Lung (tissue), 12 donors: Measurements from ENCODE around the gene TRIM54. TPM values are rescaled to one million over a fixed set of nuclear protein-coding genes. Genes with fewer than 3 reads are reported as not detected.

Source experiments
- ATAC-seq: fragments of 200-7000 bp; cut with Tn5 transposase; one replicate; pipeline ENCODE4 v1.9.1; 2020; ENCODE audit warnings: moderate number of reproducible peaks; ENCODE audit not compliant: insufficient read depth, low FRiP score
- DNase-seq, 3 donors: peaks; one replicate each; pipeline ENCODE4 v3.0.0-alpha.2; 2013 to 2017
- H3K27ac ChIP-seq, 2 donors: one replicate each; pipeline ENCODE4 v1.5.1; 2013; ENCODE audit warnings: mild to moderate bottlenecking in 2 of 2, moderate library complexity in 2 of 2, control low read depth in 1 of 2, inconsistent platforms in 1 of 2, low read depth in 1 of 2, low read length in 1 of 2
- H3K27me3 ChIP-seq, 3 donors: one replicate each; pipeline ENCODE4 v1.5.1; 2013; ENCODE audit warnings: low read length in 2 of 3; ENCODE audit not compliant: control insufficient read depth in 3 of 3, insufficient read depth in 3 of 3
- H3K36me3 ChIP-seq, 4 donors: one replicate each; pipeline ENCODE4 v1.5.1; 2013; ENCODE audit warnings: low read length in 4 of 4, mild to moderate bottlenecking in 1 of 4, moderate library complexity in 1 of 4; ENCODE audit not compliant: control insufficient read depth in 4 of 4, insufficient read depth in 4 of 4
- H3K4me1 ChIP-seq, 5 donors: one replicate each; pipeline ENCODE4 v1.5.1; 2013; ENCODE audit warnings: low read length in 5 of 5, mild to moderate bottlenecking in 2 of 5, moderate library complexity in 1 of 5; ENCODE audit not compliant: control insufficient read depth in 5 of 5, insufficient read depth in 5 of 5
- H3K4me3 ChIP-seq: one replicate; pipeline ENCODE4 v1.5.1; 2013; ENCODE audit warnings: mild to moderate bottlenecking, control low read depth, moderate library complexity
- H3K9ac ChIP-seq, 2 donors: one replicate each; pipeline ENCODE4 v1.5.1; 2013; ENCODE audit warnings: low read length in 2 of 2, control low read depth in 1 of 2; ENCODE audit not compliant: insufficient read depth in 1 of 2
- H3K9me3 ChIP-seq, 4 donors: one replicate each; pipeline ENCODE4 v1.5.1; 2013; ENCODE audit warnings: low read length in 3 of 4, mild to moderate bottlenecking in 1 of 4, moderate library complexity in 1 of 4; ENCODE audit not compliant: control insufficient read depth in 4 of 4, insufficient read depth in 3 of 4
- CTCF ChIP-seq: IDR thresholded peaks from 2 replicates; pipeline ENCODE4 v1.5.1; 2012; ENCODE audit warnings: mild to moderate bottlenecking; ENCODE audit errors: control extremely low read depth, extremely low read depth
- WGBS, 2 donors: extraction: QIAGEN DNeasy Blood & Tissue Kit; methylation state at CpG; one replicate each; pipeline ENCODE4 v1.1.7; 2013; 5-methylcytosine and 5-hydroxymethylcytosine counted together
- polyA plus RNA-seq, 2 donors: library from polyadenylated mRNA; stranded (reverse); fragments of 200-250 nt; gene quantifications; one replicate each; pipeline ENCODE4 v1.2.1, GENCODE V29; 2013
- total RNA-seq, 2 donors: library from RNA; depleted of rRNA in 1 of 2; stranded (reverse); fragments of >200 nt in 1 of 2; gene quantifications; one replicate each; pipeline ENCODE4 v1.2.1, GENCODE V29; 2014 to 2021
- donor health status: control.
- donor health status: control.
- donor health status: Bipolar disorder and iron deficiency.
- donor health status: healthy.
- donor health status: DM: yes; HTN: yes; CAD: no.

TRIM54 gene
- total and polyA plus RNA-seq, 4 donors, result 0.09 to 0.48 (median 0.13) TPM

GRCh38 chr2:27261241-27261925, 20.8 kb upstream of the TRIM54 start:
- H3K27me3 ChIP-seq, result peaks cover 0 to 70% (median 53%) of the 10 kb centered on the region in 3 donors
- H3K36me3 ChIP-seq, result no peaks in the 10 kb centered on the region
- H3K4me3 ChIP-seq, result no peak overlapping the region
- H3K9ac ChIP-seq, result no peak overlapping the region
- peaks cover 0 to 19% (median 4%) of the 10 kb centered on the region in 5 donors for H3K4me1 ChIP-seq
- ATAC-seq, result no peak
- 52 to 53% methylated on average over 11 of the region's 11 CpGs for WGBS, 2 donors
- peaks cover 0 to 2% (median 0%) of the 10 kb centered on the region in 4 donors for H3K9me3 ChIP-seq
- TF ChIP-seq CTCF, result no peak
- no peak for DNase-seq
- no peak overlapping the region for H3K27ac ChIP-seq

- peaks cover 0 to 19% (median 4%) of the 10 kb centered on the region in 5 donors for H3K4me1 ChIP-seq
- peaks cover 0 to 69% (median 54%) of the 10 kb centered on the region in 3 donors for H3K27me3 ChIP-seq
- DNase-seq, result no peak
- WGBS, 2 donors, result 2 to 3% methylated on average over 11 to 40 of the region's 40 CpGs
- no peak for ATAC-seq
- H3K4me3 ChIP-seq, result no peak overlapping the region
- TF ChIP-seq CTCF, result no peak
- no peak overlapping the region for H3K27ac ChIP-seq
- H3K9me3 ChIP-seq, result peaks cover 0 to 2% (median 0%) of the 10 kb centered on the region in 4 donors
- H3K9ac ChIP-seq, result no peak overlapping the region
- no peaks in the 10 kb centered on the region for H3K36me3 ChIP-seq
Observed at GRCh38 chr2:27261926-27262298, 20.3 kb upstream of the TRIM54 start.

- H3K27me3 ChIP-seq, result peaks cover 0 to 67% (median 54%) of the 10 kb centered on the region in 3 donors
- peak; percentile 59 for ATAC-seq
Observed at GRCh38 chr2:27262379-27263286, 19.6 kb upstream of the TRIM54 start, which contains the start of gene SLC30A3. SLC30A3 (minus strand) TSS chr2:27263047; CDS start chr2:27262906, 141 bp downstream.

More at GRCh38 chr2:27262379-27263286, 19.6 kb upstream of the TRIM54 start, which contains the start of gene SLC30A3:
- Histone ChIP-seq H3K27ac (no peak within 1 kb of the TSS), H3K9me3 (peaks cover 0 to 2% (median 0%) of the 10 kb centered on the region in 4 donors), H3K4me1 (peaks cover 0 to 19% (median 4%) of the 10 kb centered on the region in 5 donors), H3K36me3 (no peaks in the 10 kb centered on the region), H3K4me3 (peak within 1 kb of the TSS; percentile 11), H3K9ac (no peak within 1 kb of the TSS)
- TF ChIP-seq CTCF, result no peak
- DNase-seq, result peak; percentile 42 to 62 (median 58)
- WGBS, 2 donors, result 1% methylated on average over 63 to 96 of the region's 96 CpGs
